Muscle of arm (tissue), 12 donors: Measurements from ENCODE around the gene BEND7. TPM values are rescaled to one million over a fixed set of nuclear protein-coding genes. Genes with fewer than 3 reads are reported as not detected.

ENCODE experiments used
- DNase-seq: peaks from one replicate; pipeline ENCODE4 v3.0.0-alpha.2; 2013
- polyA plus RNA-seq, 12 donors: library from polyadenylated mRNA; unstranded; fragments of 120-200 nt; gene quantifications; one replicate each; pipeline ENCODE4 v1.2.1, GENCODE V29; 2013; ENCODE audit not compliant: insufficient read length in 12 of 12

The BEND7 gene
- polyA plus RNA-seq, 12 donors, result 7.1 to 13.9 (median 9.2) TPM; not detected in 1

- DNase-seq, result no peak
Measured at GRCh38 chr10:13525663-13526062, 3.2 kb downstream of the BEND7 start.

- DNase-seq, result no peak
Measured at GRCh38 chr10:13521026-13521425, 7.8 kb downstream of the BEND7 start.

- no peak for DNase-seq
Measured at GRCh38 chr10:13520194-13520593, 8.6 kb downstream of the BEND7 start.

- no peak for DNase-seq
Measured at GRCh38 chr10:13518076-13518692, 10.6 kb downstream of the BEND7 start.

- DNase-seq, result no peak
Measured at GRCh38 chr10:13517675-13518074, 11.1 kb downstream of the BEND7 start.

- DNase-seq, result no peak
Measured at GRCh38 chr10:13516176-13516575, 12.6 kb downstream of the BEND7 start.

- no peak for DNase-seq
Measured at GRCh38 chr10:13515467-13515866, 13.3 kb downstream of the BEND7 start.

GRCh38 chr10:13514296-13514695 is 14.5 kb downstream of the BEND7 start:
- DNase-seq, result no peak

GRCh38 chr10:13512564-13512963 is 16.2 kb downstream of the BEND7 start:
- no peak for DNase-seq

- DNase-seq, result no peak
Measured at GRCh38 chr10:13511409-13511808, 17.4 kb downstream of the BEND7 start.

GRCh38 chr10:13505052-13505680 is 23.6 kb downstream of the BEND7 start:
- no peak for DNase-seq

GRCh38 chr10:13503745-13504463 is 24.9 kb downstream of the BEND7 start:
- no peak for DNase-seq

GRCh38 chr10:13502380-13502779 is 26.4 kb downstream of the BEND7 start:
- no peak for DNase-seq

- no peak for DNase-seq
Measured at GRCh38 chr10:13500201-13500600, 28.6 kb downstream of the BEND7 start.

GRCh38 chr10:13499150-13499549 is 29.7 kb downstream of the BEND7 start:
- DNase-seq, result no peak

GRCh38 chr10:13496931-13497330 is 31.9 kb downstream of the BEND7 start:
- no peak for DNase-seq

GRCh38 chr10:13496164-13496563 is 32.6 kb downstream of the BEND7 start:
- DNase-seq, result no peak

- DNase-seq, result no peak
Measured at GRCh38 chr10:13492493-13493180, 36.2 kb downstream of the BEND7 start.

- no peak for DNase-seq
Measured at GRCh38 chr10:13491747-13492360, 37.0 kb downstream of the BEND7 start.

- DNase-seq, result no peak
Measured at GRCh38 chr10:13490503-13490902, 38.3 kb downstream of the BEND7 start.

GRCh38 chr10:13489035-13489599 is 39.7 kb downstream of the BEND7 start:
- DNase-seq, result no peak

- no peak for DNase-seq
Measured at GRCh38 chr10:13485623-13486022, 43.2 kb downstream of the BEND7 start.
